Subcutaneous abdominal adipose tissue (tissue), 5 donors: ENCODE data around the gene RFX2.
"Not testable (repeated sequence)": the region's sequence is repeated elsewhere in the genome, so short reads cannot be mapped to it uniquely, and the experiment has no call there.

Experiments used
- H3K27ac ChIP-seq: one replicate; pipeline ENCODE4 v1.7.0; 2013; ENCODE audit warnings: low read depth, mild to moderate bottlenecking, inconsistent platforms, low read length, moderate library complexity
- H3K27me3 ChIP-seq, 5 donors: one replicate each; pipeline ENCODE4 v1.7.0; 2013; ENCODE audit warnings: low read length in 5 of 5, inconsistent platforms in 1 of 5; ENCODE audit not compliant: control insufficient read depth in 5 of 5, insufficient read depth in 4 of 5
- H3K36me3 ChIP-seq, 5 donors: one replicate each; pipeline ENCODE4 v1.7.0; 2013; ENCODE audit warnings: low read length in 5 of 5; ENCODE audit not compliant: control insufficient read depth in 5 of 5, insufficient read depth in 5 of 5
- H3K4me1 ChIP-seq, 5 donors: one replicate each; pipeline ENCODE4 v1.7.0; 2013; ENCODE audit warnings: low read length in 5 of 5, mild to moderate bottlenecking in 3 of 5, moderate library complexity in 1 of 5; ENCODE audit not compliant: control insufficient read depth in 5 of 5, insufficient read depth in 5 of 5
- H3K4me3 ChIP-seq, 5 donors: one replicate each; pipeline ENCODE4 v1.7.0; 2013; ENCODE audit warnings: low read length in 5 of 5, low read depth in 1 of 5
- H3K9ac ChIP-seq, 5 donors: one replicate each; pipeline ENCODE4 v1.7.0; 2013; ENCODE audit warnings: low read length in 5 of 5, mild to moderate bottlenecking in 4 of 5, moderate library complexity in 3 of 5
- H3K9me3 ChIP-seq, 5 donors: one replicate each; pipeline ENCODE4 v1.7.0; 2013; ENCODE audit warnings: low read length in 5 of 5; ENCODE audit not compliant: control insufficient read depth in 5 of 5
- donor health status: healthy.
- donor health status: healthy.
- donor health status: healthy.
- donor health status: healthy.
- donor health status: healthy.

The RFX2 gene

DNA sequence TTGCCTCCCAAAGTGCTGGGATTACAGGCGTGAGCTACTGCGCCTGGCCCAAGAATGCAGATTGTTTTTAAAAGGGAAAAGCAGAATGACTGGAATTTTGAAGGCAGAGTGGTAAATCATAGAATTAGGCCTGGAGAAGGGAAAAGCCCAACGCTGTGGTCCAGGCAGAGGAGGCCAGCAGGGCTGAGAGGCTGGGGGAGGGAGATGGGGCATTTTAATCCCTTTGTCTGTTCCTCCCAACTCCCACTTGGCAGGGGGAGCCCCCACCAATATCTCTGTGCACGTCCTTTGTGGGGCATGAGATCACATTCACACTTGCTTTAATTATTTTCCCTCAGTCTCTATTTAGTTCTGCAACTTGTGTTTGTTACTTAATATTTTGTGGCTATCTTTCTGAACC is 77.9 kb downstream of the RFX2 start:
- Histone ChIP-seq H3K4me3 (no peak overlapping the region), H3K27ac (no peak overlapping the region), H3K9me3 (no peaks in the 10 kb centered on the region), H3K36me3 (peaks cover under 1 to 16% (median 6%) of the 10 kb centered on the region in 5 donors), H3K4me1 (peaks cover 0 to 13% (median 3%) of the 10 kb centered on the region in 5 donors), H3K9ac (no peak overlapping the region), H3K27me3 (no peaks in the 10 kb centered on the region)

DNA sequence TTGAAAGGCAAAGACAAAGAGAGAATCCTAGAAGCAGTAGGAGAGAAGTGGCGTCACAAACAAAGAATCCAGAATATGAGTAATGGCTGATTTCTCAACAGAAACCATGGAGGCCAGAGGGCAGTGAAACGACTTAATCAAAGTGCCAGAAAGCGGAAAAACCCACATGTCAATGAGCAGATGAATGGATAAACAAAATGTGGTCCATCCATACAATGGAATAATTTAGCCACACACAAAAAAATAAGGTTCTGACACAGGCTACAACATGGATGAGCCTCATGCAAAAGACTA is 80.1 kb downstream of the RFX2 start:
- Histone ChIP-seq H3K27ac (no peak overlapping the region), H3K4me3 (no peak overlapping the region), H3K27me3 (no peaks in the 10 kb centered on the region)

DNA sequence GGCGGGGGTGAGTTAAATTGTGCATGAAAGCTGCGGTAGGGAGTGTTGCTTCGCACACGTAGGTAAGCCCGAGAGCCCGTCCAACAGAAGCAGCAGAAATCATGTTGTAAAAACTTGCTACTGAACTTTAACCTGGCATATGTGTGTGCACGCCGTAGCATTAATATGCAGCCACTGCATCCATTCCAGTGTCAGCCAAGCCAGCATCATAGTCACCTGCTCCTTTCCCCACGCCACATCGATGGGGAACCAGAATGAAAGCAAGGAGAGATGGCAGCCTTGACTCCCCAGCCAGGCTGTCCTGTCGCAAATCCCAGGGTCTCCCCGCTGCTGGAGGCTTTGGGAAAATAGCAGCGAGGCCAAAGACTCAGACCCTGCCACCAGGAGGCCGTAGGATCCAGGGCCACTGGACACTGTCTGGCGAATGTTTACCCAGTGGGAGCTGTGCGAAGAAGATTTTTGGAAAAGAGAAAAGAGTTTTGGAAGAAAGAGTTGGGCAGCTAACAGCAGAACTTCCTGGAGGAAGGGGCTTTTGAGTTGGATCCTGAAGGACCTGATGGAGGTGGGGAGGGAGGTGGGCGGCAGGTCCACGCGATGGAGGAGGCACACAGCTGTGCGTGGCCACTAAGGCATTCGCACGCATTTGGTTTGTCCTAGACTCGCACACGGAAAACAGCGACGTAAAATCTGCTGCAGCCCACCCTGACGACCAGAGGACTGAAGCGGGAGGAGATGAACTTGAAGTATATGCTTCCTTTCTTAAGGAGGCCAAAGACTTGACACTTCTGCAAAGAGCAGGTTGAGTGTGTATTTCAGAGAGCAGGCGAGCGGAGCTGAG is 83.7 kb downstream of the RFX2 start:
- H3K27me3 ChIP-seq: no peaks in the 10 kb centered on the region
- no peak overlapping the region for H3K9ac ChIP-seq
- H3K9me3 ChIP-seq: no peaks in the 10 kb centered on the region

More for the DNA sequence above, 80.1 kb downstream of the RFX2 start:
- Histone ChIP-seq H3K36me3 (peaks cover 4 to 24% (median 16%) of the 10 kb centered on the region in 5 donors), H3K9ac (peak overlapping the region in 1 of 5 donors; percentile 15), H3K4me1 (peaks cover 0 to 8% (median under 1%) of the 10 kb centered on the region in 5 donors), H3K9me3 (no peaks in the 10 kb centered on the region)

DNA sequence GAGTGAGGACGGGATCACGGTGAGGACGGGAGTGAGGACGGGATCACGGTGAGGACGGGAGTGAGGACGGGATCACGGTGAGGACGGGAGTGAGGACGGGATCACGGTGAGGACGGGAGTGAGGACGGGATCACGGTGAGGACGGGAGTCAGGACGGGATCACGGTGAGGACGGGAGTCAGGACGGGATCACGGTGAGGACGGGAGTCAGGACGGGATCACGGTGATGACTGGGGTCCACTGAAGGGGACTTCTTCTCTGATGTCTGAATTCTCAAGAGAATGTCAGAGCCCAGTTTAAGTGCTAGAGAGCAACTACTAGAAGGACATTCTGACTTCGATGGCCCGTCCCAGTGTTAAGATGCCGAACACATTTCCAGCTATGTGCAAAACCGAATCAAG is 85.5 kb downstream of the RFX2 start:
- peaks cover 4 to 41% (median 24%) of the 10 kb centered on the region in 5 donors for H3K36me3 ChIP-seq

More for the DNA sequence above, 83.7 kb downstream of the RFX2 start:
- Histone ChIP-seq H3K36me3 (peaks cover 4 to 39% (median 16%) of the 10 kb centered on the region in 5 donors), H3K4me1 (peaks cover 0 to 16% (median 11%) of the 10 kb centered on the region in 5 donors), H3K27ac (no peak overlapping the region), H3K4me3 (no peak overlapping the region)

DNA sequence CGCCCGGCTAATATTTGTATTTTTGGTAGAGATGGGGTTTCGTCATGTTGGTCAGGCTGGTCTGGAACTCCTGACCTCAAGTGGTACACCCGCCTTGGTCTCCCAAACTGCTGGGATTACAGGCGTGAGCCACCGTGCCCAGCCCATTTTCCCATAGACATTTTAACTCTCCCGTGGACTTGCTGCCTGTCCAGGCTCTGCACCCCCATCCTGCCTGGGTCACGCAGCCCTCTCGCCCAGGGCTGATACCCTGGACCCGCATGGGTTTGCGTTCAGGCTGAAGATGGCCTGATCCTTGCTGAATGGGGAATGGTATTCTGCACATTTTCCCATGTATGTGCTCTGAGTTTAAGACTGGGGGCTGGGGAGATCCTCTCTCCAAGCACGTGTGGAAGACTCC is 86.4 kb downstream of the RFX2 start:
- H3K9me3 ChIP-seq: no peaks in the 10 kb centered on the region
- peaks cover 0 to 13% (median 11%) of the 10 kb centered on the region in 5 donors for H3K4me1 ChIP-seq
- no peak overlapping the region for H3K9ac ChIP-seq
- H3K27me3 ChIP-seq: no peaks in the 10 kb centered on the region
- no peak overlapping the region for H3K4me3 ChIP-seq
- H3K36me3 ChIP-seq: peaks cover 4 to 46% (median 26%) of the 10 kb centered on the region in 5 donors
- H3K27ac ChIP-seq: no peak overlapping the region

More for the DNA sequence above, 85.5 kb downstream of the RFX2 start:
- H3K9ac ChIP-seq, H3K9me3 ChIP-seq, H3K4me3 ChIP-seq, H3K27ac ChIP-seq, H3K27me3 ChIP-seq: not testable (repeated sequence)
- H3K4me1 ChIP-seq: peaks cover 0 to 13% (median 11%) of the 10 kb centered on the region in 5 donors

DNA sequence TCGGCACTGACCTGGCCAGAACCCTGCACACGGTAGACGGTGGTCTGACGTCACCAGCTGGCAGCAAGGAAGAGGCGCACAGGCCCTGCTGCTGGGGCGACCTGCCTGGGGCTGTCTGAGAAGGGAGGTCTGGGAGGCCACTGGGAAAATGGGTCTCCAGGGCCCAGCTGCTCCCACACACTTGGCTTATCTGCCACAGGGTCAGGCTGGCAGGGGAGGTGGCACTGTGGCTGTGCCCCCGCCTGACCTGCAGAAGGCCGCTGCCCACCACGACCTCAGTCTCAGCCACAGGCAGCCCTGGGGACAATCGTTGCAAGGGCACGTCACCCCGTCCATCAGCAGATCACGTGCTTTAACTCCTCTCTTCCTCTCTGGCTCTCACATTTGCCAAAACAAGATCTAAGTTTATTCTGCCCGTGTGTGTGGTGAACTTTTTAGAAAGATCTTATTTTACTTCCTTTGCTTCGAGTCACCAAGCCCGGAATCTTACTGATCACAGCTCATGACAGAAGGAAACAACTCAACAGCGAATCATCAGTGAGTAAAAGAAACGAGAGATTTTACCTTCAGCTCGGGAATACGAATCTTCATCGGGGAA is 87.1 kb downstream of the RFX2 start:
- peaks cover 2 to 43% (median 26%) of the 10 kb centered on the region in 5 donors for H3K36me3 ChIP-seq
- no peak overlapping the region for H3K27ac ChIP-seq

DNA sequence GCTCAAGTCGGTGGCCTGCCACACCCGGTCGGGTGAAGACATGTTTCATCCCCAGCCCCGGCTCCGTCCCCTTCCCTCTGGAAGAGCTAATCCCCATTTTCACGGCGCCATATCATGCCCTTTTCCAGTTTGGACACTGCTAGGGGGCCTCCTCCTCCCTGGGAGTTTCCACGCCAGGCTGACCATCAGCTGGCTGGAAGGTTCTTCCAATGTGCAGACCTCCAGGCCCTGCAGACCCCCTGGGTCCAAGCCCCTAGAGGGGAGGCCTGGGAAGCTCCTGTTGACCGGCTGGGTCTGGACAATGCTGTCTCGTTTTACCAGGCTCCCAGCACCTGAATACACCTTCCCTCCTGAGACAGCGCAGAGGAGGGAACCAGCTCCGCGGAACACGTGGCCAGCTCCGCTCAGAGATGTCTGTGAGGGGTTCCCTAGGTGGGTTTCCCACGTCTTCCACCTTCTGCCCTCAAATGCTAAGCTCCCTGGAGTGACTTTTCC is 87.7 kb downstream of the RFX2 start:
- H3K27me3 ChIP-seq: no peaks in the 10 kb centered on the region
- peaks cover 0 to 13% (median 11%) of the 10 kb centered on the region in 5 donors for H3K4me1 ChIP-seq
- no peak overlapping the region for H3K27ac ChIP-seq
- H3K9me3 ChIP-seq: no peaks in the 10 kb centered on the region
- no peak overlapping the region for H3K4me3 ChIP-seq
- no peak overlapping the region for H3K9ac ChIP-seq
- H3K36me3 ChIP-seq: peaks cover 0 to 43% (median 26%) of the 10 kb centered on the region in 5 donors

More for the DNA sequence above, 87.1 kb downstream of the RFX2 start:
- no peaks in the 10 kb centered on the region for H3K27me3 ChIP-seq
- no peaks in the 10 kb centered on the region for H3K9me3 ChIP-seq
- peaks cover 0 to 13% (median 11%) of the 10 kb centered on the region in 5 donors for H3K4me1 ChIP-seq
- peak overlapping the region in 1 of 5 donors; percentile 7 for H3K4me3 ChIP-seq
- no peak overlapping the region for H3K9ac ChIP-seq

DNA sequence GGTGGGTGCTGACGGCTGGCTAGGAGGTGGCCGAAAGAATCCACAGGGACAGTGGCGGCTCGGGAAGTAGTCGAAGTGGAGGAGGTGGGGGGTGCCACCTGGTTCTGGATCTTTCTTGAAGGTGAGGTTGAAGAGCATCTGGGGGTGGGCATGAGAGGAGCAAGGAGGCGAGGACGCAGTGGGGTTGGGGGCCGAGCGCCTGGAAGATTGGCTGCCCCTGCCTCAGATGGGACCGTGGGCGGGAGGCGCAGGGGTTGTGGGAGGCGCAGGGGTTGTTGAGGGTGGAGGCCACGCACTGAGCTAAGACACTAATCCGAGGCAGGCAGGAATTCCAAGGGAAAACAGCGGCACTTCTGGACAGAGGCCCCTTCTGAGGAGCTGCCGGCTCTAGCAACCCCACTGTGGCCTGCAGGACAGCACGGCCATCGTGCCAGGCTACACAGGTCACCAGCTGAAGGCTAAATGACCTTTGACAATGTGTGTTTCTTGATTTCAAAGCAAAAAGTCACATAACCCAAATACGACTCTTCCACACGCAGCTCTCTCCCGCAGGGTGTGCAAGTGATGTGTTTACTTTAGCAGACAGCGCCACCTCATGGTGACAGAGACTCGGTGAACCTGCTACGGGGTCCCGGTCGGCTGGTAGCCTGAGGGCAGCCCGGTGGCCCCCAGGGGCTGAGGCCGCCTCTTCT is 88.3 kb downstream of the RFX2 start:
- Histone ChIP-seq H3K9ac (no peak overlapping the region), H3K27me3 (no peaks in the 10 kb centered on the region), H3K4me3 (no peak overlapping the region), H3K4me1 (peaks cover 0 to 13% (median 11%) of the 10 kb centered on the region in 5 donors), H3K9me3 (no peaks in the 10 kb centered on the region), H3K27ac (no peak overlapping the region), H3K36me3 (peaks cover 0 to 41% (median 26%) of the 10 kb centered on the region in 5 donors)

DNA sequence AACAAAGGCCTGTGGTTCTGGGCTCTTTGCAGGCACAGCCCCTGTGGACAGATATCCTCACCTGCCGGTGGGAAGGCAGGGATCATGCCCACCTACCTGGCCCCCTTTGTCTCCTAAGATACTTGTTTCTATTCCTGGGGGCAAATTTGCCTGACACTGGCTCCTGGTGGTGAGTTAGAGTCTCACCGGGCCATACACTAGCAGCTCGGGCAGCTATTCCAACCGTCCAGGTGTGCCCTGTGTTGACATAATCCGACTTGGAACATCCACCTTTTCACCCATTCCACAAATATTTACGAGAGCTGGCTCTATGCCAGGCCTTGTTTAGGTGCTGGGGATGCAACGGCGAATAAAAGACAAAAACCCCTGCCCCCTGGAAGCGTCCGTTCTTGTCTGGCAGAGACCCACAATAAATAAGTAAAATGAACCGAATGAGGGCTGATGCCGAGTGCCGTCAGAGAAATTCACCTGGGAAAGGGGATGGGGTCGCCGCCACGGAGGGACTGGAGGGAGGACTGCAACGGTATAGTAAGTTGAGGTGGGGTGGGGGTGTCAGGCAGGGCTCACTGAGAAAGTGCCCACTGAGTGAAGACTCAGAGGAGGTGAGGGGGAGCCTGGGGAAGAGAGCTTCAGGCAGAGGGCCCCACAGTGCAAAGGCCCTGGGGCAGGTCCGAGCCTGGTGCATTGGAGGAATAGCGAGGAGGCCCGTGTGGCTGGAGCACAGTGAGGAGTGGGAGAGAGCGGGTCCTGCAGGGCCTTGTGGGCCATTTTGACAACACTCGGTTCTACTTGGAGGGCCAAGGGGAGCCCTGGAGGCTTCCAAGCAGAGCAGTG is 89.1 kb downstream of the RFX2 start:
- H3K9me3 ChIP-seq: no peaks in the 10 kb centered on the region
- H3K9ac ChIP-seq: no peak overlapping the region
- H3K36me3 ChIP-seq: peaks cover 0 to 33% (median 20%) of the 10 kb centered on the region in 5 donors
- H3K4me3 ChIP-seq: no peak overlapping the region
- H3K4me1 ChIP-seq: peaks cover 0 to 13% (median 11%) of the 10 kb centered on the region in 5 donors
- no peak overlapping the region for H3K27ac ChIP-seq
- H3K27me3 ChIP-seq: no peaks in the 10 kb centered on the region
